Neural cell (in vitro differentiated cells): ENCODE data around the gene NDST1. TPM values are rescaled to one million over a fixed set of nuclear protein-coding genes. Genes with fewer than 3 reads are reported as not detected.
A peak's percentile ranks its signal among the peaks of the same experiment; 100 is the strongest.

Source experiments
- H2AFZ ChIP-seq: fragments of 200-600, 300-800 bp; sonication (generic), shearing (Covaris generic); 2 replicates; pipeline ENCODE4 v1.6.0; 2014; ENCODE audit warnings: low read depth, mild to moderate bottlenecking, antibody characterized with exemption, low read length, moderate library complexity
- H3F3A ChIP-seq: fragments of 200-600 bp; shearing (Covaris generic); 2 replicates; pipeline ENCODE4 v1.6.1; 2016; ENCODE audit warnings: mild to moderate bottlenecking, moderate library complexity, mixed read lengths, antibody characterized with exemption, low read length; ENCODE audit not compliant: insufficient read depth, poor library complexity, severe bottlenecking
- H3K27ac ChIP-seq: fragments of 200-600, 300-800 bp; sonication (generic), shearing (Covaris generic); 2 replicates; pipeline ENCODE4 v1.5.1; 2014; ENCODE audit warnings: mild to moderate bottlenecking, low read length, moderate library complexity
- H3K27me3 ChIP-seq: fragments of 300-800, 200-600 bp; sonication (generic), shearing (Covaris generic); 2 replicates; pipeline ENCODE4 v1.6.0; 2014; ENCODE audit warnings: mild to moderate bottlenecking, low read depth, low read length, moderate library complexity; ENCODE audit not compliant: insufficient read depth
- H3K36me3 ChIP-seq: fragments of 300-800, 200-600 bp; sonication (generic), shearing (Covaris generic); 2 replicates; pipeline ENCODE4 v1.5.1; 2014; ENCODE audit warnings: mild to moderate bottlenecking, antibody characterized with exemption, low read length, moderate library complexity; ENCODE audit not compliant: insufficient read depth
- H3K4me2 ChIP-seq: fragments of 300-800, 200-600 bp; sonication (generic), shearing (Covaris generic); 2 replicates; pipeline ENCODE4 v1.6.0; 2014; ENCODE audit warnings: mild to moderate bottlenecking, low read length
- H3K4me3 ChIP-seq: fragments of 300-800, 200-600 bp; sonication (generic), shearing (Covaris generic); 2 replicates; pipeline ENCODE4 v1.5.1; 2014; ENCODE audit warnings: mild to moderate bottlenecking, low read length, moderate library complexity
- H3K79me2 ChIP-seq: fragments of 200-600 bp; shearing (Covaris generic); replicated peaks from 2 replicates; pipeline ENCODE4 v1.6.0; 2014; ENCODE audit warnings: mild to moderate bottlenecking, low read length, moderate library complexity; ENCODE audit not compliant: insufficient read depth
- H3K9ac ChIP-seq: fragments of 300-800, 200-600 bp; sonication (generic), shearing (Covaris generic); 2 replicates; pipeline ENCODE4 v1.6.1; 2016; ENCODE audit warnings: mild to moderate bottlenecking, low read length, mixed read lengths
- H3K9me2 ChIP-seq: fragments of 200-600 bp; shearing (Covaris generic); 2 replicates; pipeline ENCODE4 v1.6.1; 2016; ENCODE audit warnings: mild to moderate bottlenecking, low read length, mixed read lengths; ENCODE audit not compliant: insufficient read depth
- H3K9me3 ChIP-seq: fragments of 200-600, 300-800 bp; sonication (generic), shearing (Covaris generic); 2 replicates; pipeline ENCODE4 v1.6.1; 2016; ENCODE audit warnings: mild to moderate bottlenecking, mixed run types, low read length, moderate library complexity, mixed read lengths
- H4K20me1 ChIP-seq: fragments of 200-600 bp; shearing (Covaris generic); 2 replicates; pipeline ENCODE4 v1.6.1; 2016; ENCODE audit warnings: mild to moderate bottlenecking, mixed run types; ENCODE audit not compliant: insufficient read depth
- EP300 ChIP-seq: fragments of 450-650 bp; conservative IDR thresholded peaks from 2 replicates; pipeline ENCODE4 v1.6.1; 2014; ENCODE audit warnings: antibody characterized with exemption, mild to moderate bottlenecking, moderate library complexity; ENCODE audit not compliant: poor library complexity, severe bottlenecking
- MXI1 ChIP-seq: fragments of 450-650 bp; conservative IDR thresholded peaks from 2 replicates; pipeline ENCODE4 v1.6.1; 2014; ENCODE audit warnings: antibody characterized with exemption, mild to moderate bottlenecking; ENCODE audit not compliant: poor library complexity, severe bottlenecking
- RAD21 ChIP-seq: fragments of 450-650 bp; conservative IDR thresholded peaks from 2 replicates; pipeline ENCODE4 v1.6.1; 2014; ENCODE audit warnings: antibody characterized with exemption, mild to moderate bottlenecking, moderate library complexity
- SMC3 ChIP-seq: fragments of 450-650 bp; conservative IDR thresholded peaks from 2 replicates; pipeline ENCODE4 v1.6.1; 2014; ENCODE audit warnings: antibody characterized with exemption, mild to moderate bottlenecking, moderate library complexity; ENCODE audit not compliant: poor library complexity
- TAF1 ChIP-seq: IDR thresholded peaks from 2 replicates; pipeline ENCODE4 v1.6.1; 2012; ENCODE audit warnings: low read depth
- polyA plus RNA-seq: library from polyadenylated mRNA; depleted of rRNA; stranded (reverse); fragments of >200 nt; gene quantifications from 2 replicates; pipeline ENCODE4 v1.2.3, GENCODE V29; 2014
- TF ChIP-seq, protein P1 (sequence below): fragments of 450-650 bp; IDR thresholded peaks from 2 replicates; pipeline ENCODE4 v1.5.1; 2014; ENCODE audit warnings: antibody characterized with exemption, mild to moderate bottlenecking, moderate library complexity; ENCODE audit not compliant: poor library complexity, severe bottlenecking
- TF ChIP-seq, protein P2 (sequence below): IDR thresholded peaks from 2 replicates; pipeline ENCODE4 v1.6.1; 2012; ENCODE audit warnings: borderline replicate concordance

The NDST1 gene
- polyA plus RNA-seq, 1 donor from 2014 or later: 15.6 TPM

DNA sequence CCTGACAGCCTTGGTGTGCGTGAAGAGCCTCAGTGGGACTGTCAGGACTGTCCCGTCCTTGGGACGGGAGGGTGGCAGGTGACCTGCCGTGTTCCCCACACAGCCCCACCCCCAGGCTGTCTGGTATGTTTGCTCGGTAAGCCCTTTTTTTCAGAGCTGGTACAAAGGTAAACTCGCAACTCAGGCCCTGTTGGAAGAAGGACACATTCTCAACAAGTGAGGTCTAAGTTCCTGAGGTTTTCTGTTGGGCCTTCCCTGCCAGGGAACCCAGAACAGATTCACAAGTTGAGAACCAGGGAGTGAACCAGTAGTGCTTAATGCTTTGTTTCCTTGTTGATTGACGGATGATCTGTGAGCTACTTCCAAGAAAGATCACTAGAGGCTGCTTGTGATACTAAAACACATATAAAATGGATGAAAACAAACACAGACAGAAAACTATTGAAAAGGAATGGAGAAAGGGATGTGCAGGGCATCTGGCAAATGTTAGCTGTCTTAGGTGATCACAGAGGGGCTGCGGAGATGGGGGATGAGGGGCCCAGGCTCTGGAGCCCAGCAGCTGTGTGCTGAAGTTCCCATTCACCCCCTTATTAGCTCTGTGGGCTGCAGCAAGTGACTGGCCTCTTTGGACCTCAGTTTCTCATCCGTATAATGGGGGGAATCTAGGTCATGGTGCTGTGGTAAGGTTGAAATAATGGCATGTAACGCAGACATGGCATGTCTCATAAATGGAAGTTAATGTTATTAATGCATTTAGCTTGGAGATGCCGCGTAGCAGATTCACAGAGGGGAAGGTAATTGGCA is 2.7 kb downstream of the NDST1 start:
- no peaks in the 10 kb centered on the region for H3K9me3 ChIP-seq
- no peak for TF ChIP-seq MXI1
- TF ChIP-seq, protein P1, sequence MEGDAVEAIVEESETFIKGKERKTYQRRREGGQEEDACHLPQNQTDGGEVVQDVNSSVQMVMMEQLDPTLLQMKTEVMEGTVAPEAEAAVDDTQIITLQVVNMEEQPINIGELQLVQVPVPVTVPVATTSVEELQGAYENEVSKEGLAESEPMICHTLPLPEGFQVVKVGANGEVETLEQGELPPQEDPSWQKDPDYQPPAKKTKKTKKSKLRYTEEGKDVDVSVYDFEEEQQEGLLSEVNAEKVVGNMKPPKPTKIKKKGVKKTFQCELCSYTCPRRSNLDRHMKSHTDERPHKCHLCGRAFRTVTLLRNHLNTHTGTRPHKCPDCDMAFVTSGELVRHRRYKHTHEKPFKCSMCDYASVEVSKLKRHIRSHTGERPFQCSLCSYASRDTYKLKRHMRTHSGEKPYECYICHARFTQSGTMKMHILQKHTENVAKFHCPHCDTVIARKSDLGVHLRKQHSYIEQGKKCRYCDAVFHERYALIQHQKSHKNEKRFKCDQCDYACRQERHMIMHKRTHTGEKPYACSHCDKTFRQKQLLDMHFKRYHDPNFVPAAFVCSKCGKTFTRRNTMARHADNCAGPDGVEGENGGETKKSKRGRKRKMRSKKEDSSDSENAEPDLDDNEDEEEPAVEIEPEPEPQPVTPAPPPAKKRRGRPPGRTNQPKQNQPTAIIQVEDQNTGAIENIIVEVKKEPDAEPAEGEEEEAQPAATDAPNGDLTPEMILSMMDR: peak; percentile 54
- TF ChIP-seq TAF1: no peak
- TF ChIP-seq EP300: no peak
- no peak for TF ChIP-seq RAD21
- peak overlapping the region; percentile 25 for H3K4me2 ChIP-seq
- H3K27ac ChIP-seq: peak overlapping the region; percentile 95
- H3K79me2 ChIP-seq: peaks cover 86% of the 10 kb centered on the region
- H3K4me3 ChIP-seq: peak overlapping the region; percentile 53
- H3K9ac ChIP-seq: peak overlapping the region; percentile 66
- H3K27me3 ChIP-seq: no peaks in the 10 kb centered on the region
- H2AFZ ChIP-seq: no peak overlapping the region
- no peaks in the 10 kb centered on the region for H4K20me1 ChIP-seq
- no peaks in the 10 kb centered on the region for H3K36me3 ChIP-seq
- no peaks in the 10 kb centered on the region for H3F3A ChIP-seq
- H3K9me2 ChIP-seq: no peaks in the 10 kb centered on the region

DNA sequence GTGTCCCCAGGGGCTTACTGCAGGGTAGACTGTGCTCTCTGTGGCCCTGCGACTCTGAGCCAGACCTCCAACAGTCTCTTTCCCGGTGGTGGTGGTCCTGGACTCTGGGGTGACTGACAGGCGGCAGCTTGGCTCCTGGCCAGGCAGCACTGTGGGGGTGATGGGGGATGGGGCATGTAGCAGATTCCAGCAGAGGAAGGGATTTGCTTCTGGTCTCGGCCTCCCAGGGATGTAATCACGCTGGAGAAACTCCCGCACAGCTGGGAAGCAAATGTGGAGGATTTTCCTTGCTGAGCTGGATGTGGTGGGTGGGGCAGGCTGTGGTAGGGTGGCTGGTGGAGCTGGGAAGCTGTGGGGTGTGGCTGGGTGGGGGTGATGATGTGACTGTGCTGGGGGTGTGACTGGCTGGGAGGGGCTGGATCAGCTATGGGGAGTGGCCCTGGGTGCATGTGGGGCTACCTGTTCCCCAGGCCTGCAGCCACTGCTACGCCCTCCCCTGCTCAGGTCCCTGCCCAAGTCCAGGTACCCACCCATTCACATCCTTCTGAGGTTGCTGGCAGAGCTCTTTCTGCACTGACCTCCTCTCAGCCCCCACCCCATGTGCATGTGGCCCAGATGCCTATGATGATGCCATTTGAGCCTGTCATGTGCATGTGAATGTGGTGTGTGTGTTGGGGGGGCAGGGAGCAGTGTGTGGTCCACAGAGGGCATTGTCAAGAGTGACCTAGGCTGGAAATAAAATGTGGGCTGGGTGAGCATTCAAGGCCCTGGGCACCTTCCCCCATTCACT is 3.8 kb downstream of the NDST1 start:
- no peaks in the 10 kb centered on the region for H3F3A ChIP-seq
- H3K36me3 ChIP-seq: no peaks in the 10 kb centered on the region
- H3K9me2 ChIP-seq: no peaks in the 10 kb centered on the region
- H4K20me1 ChIP-seq: no peaks in the 10 kb centered on the region
- peak overlapping the region; percentile 66 for H3K9ac ChIP-seq
- no peaks in the 10 kb centered on the region for H3K9me3 ChIP-seq
- H3K27ac ChIP-seq: peak overlapping the region; percentile 95
- no peak for TF ChIP-seq SMC3
- TF ChIP-seq, protein P2, sequence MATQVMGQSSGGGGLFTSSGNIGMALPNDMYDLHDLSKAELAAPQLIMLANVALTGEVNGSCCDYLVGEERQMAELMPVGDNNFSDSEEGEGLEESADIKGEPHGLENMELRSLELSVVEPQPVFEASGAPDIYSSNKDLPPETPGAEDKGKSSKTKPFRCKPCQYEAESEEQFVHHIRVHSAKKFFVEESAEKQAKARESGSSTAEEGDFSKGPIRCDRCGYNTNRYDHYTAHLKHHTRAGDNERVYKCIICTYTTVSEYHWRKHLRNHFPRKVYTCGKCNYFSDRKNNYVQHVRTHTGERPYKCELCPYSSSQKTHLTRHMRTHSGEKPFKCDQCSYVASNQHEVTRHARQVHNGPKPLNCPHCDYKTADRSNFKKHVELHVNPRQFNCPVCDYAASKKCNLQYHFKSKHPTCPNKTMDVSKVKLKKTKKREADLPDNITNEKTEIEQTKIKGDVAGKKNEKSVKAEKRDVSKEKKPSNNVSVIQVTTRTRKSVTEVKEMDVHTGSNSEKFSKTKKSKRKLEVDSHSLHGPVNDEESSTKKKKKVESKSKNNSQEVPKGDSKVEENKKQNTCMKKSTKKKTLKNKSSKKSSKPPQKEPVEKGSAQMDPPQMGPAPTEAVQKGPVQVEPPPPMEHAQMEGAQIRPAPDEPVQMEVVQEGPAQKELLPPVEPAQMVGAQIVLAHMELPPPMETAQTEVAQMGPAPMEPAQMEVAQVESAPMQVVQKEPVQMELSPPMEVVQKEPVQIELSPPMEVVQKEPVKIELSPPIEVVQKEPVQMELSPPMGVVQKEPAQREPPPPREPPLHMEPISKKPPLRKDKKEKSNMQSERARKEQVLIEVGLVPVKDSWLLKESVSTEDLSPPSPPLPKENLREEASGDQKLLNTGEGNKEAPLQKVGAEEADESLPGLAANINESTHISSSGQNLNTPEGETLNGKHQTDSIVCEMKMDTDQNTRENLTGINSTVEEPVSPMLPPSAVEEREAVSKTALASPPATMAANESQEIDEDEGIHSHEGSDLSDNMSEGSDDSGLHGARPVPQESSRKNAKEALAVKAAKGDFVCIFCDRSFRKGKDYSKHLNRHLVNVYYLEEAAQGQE: peak; percentile 51
- H3K27me3 ChIP-seq: no peaks in the 10 kb centered on the region
- peaks cover 83% of the 10 kb centered on the region for H3K79me2 ChIP-seq
- H3K4me2 ChIP-seq: peak overlapping the region; percentile 26
- H3K4me3 ChIP-seq: peak overlapping the region; percentile 53
- no peak overlapping the region for H2AFZ ChIP-seq
